HFFc6 (cell line): ENCODE data around the gene PLEK2. TPM values are rescaled to one million over a fixed set of nuclear protein-coding genes. Genes with fewer than 3 reads are reported as not detected.
A peak's percentile ranks its signal among the peaks of the same experiment; 100 is the strongest.

Experiments
- DNase-seq: peaks from one replicate; pipeline ENCODE4 v3.0.0-alpha.2; 2018
- H3K27ac Mint-ChIP-seq: 2 replicates; pipeline ENCODE4 v1.8.0; 2020; ENCODE audit warnings: mild to moderate bottlenecking, mixed read lengths
- H3K27me3 Mint-ChIP-seq: 2 replicates; pipeline ENCODE4 v1.8.0; 2021; ENCODE audit warnings: mild to moderate bottlenecking, moderate library complexity, mixed read lengths; ENCODE audit not compliant: insufficient read depth
- H3K36me3 Mint-ChIP-seq: 2 replicates; pipeline ENCODE4 v1.8.0; 2021; ENCODE audit warnings: low read depth, mixed read lengths
- H3K4me1 Mint-ChIP-seq: 2 replicates; pipeline ENCODE4 v1.8.0; 2020; ENCODE audit warnings: low read depth, mixed read lengths
- H3K4me3 Mint-ChIP-seq: 2 replicates; pipeline ENCODE4 v1.8.0; 2020; ENCODE audit warnings: mild to moderate bottlenecking, moderate library complexity, mixed read lengths
- H3K9me3 Mint-ChIP-seq: 2 replicates; pipeline ENCODE4 v1.8.0; 2020; ENCODE audit warnings: mild to moderate bottlenecking, mixed read lengths
- total RNA-seq, 6 experiments: library from RNA; stranded (reverse); fragmentation: NEBNext Ultra II Directional; extraction: Animal tissue kit (Norgen Biotek cat#: 25700); gene quantifications; 2 replicates in 1 of 6; 3 replicates in 5 of 6; pipeline ENCODE4 v1.2.3, GENCODE V29; 2021
- TF ChIP-seq, protein P1 (sequence below): fragments of 200-600 bp; sonication (generic); IDR thresholded peaks from 2 replicates; pipeline ENCODE4 v1.5.0; 2021; ENCODE audit warnings: antibody characterized with exemption, mild to moderate bottlenecking

The PLEK2 gene
- total RNA-seq, 6 experiments from 2014 or later = 8.7 to 23.8 (median 19.5) TPM

DNA sequence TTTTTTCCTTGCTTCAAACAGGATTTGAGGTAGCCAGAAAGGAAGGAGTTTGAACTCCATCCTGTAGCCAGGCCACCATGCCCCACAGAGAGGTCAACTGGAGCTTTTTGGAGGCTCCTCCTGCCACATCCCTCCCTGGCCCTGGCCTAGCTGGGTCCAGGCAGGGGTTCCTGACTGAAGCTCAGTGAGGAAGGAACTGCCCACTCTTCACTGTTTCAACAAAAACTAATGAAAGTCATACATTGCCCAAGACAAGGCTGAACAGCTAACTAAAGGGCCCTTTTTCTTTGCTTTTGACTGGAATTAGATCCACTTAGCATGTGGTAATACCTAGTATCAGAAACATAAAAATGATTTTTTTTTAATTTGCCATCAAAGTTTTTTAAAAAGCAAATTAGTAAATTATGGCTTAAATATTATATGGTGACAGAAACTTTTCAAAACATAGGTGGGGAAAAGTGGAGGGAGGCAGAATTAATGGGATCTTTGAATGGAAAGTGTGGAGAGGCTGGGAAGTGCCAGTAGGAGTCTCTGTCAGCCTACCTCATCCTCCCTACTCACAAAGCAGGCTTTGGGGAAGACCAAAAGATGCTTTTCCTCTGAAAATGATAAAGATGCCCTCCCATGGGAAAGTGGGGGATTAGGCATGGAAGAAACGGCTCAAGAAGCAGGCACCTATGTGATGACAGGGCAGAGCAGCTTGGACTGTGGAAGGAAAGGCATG lies 22.0 kb downstream of the PLEK2 start:
- H3K4me1 Mint-ChIP-seq = peaks cover 27% of the 10 kb centered on the region
- no peak for DNase-seq
- peaks cover 3% of the 10 kb centered on the region for H3K27me3 Mint-ChIP-seq
- no peaks in the 10 kb centered on the region for H3K9me3 Mint-ChIP-seq
- peaks cover 9% of the 10 kb centered on the region; the same call in 1 of the 2 replicates for H3K36me3 Mint-ChIP-seq
- no peak overlapping the region for H3K27ac Mint-ChIP-seq
- H3K4me3 Mint-ChIP-seq = no peak overlapping the region
- TF ChIP-seq, protein P1, sequence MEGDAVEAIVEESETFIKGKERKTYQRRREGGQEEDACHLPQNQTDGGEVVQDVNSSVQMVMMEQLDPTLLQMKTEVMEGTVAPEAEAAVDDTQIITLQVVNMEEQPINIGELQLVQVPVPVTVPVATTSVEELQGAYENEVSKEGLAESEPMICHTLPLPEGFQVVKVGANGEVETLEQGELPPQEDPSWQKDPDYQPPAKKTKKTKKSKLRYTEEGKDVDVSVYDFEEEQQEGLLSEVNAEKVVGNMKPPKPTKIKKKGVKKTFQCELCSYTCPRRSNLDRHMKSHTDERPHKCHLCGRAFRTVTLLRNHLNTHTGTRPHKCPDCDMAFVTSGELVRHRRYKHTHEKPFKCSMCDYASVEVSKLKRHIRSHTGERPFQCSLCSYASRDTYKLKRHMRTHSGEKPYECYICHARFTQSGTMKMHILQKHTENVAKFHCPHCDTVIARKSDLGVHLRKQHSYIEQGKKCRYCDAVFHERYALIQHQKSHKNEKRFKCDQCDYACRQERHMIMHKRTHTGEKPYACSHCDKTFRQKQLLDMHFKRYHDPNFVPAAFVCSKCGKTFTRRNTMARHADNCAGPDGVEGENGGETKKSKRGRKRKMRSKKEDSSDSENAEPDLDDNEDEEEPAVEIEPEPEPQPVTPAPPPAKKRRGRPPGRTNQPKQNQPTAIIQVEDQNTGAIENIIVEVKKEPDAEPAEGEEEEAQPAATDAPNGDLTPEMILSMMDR = no peak

DNA sequence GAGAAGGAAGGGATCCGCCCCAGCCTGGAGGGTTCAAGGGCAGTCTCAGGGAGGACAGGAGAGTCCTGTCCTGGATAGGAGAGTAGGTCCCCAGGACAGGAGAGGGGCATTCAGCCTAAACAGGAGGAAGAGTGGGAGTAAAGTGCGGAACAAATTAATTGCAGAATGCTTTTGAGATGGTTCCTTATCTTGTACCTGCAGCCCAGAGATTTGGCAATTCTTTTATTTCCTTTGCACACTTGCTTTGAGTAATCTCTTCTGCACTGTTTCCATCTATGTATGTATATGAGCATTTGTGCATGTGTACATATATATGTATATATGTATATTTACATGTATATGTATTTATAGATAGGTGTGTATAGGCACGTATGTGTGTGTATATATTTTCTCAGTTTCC lies 22.7 kb downstream of the PLEK2 start:
- TF ChIP-seq, protein P1 = no peak
- Mint-ChIP-seq H3K27me3 (peaks cover 3% of the 10 kb centered on the region), H3K36me3 (peaks cover 11% of the 10 kb centered on the region; the same call in 1 of the 2 replicates)

DNA sequence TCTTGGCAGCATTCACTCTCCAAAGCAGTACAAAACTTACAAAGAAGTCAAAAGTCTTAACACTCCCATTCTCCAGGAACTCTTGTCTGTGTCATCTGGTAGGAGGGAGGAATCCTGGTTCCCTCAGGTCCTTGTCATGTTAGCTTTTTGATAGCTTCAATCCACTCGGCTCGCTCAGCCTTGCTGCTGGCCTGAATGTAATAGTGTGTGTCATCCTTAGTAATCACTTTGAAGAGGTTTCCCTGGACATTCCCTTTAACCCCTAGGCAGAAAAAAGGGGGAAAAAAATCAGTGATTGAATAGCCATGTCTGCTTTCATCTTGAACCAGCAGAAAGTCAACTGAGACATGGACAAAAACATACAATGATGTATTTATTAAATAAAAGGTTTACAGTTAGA lies 24.8 kb downstream of the PLEK2 start:
- peak; percentile 33 for DNase-seq
- Mint-ChIP-seq H3K36me3 (peaks cover 19% of the 10 kb centered on the region), H3K27ac (peak overlapping the region; percentile 66), H3K9me3 (no peaks in the 10 kb centered on the region), H3K27me3 (peaks cover 3% of the 10 kb centered on the region), H3K4me3 (no peak overlapping the region), H3K4me1 (peaks cover 27% of the 10 kb centered on the region)
- TF ChIP-seq, protein P1 = no peak

More for the DNA sequence above, 22.7 kb downstream of the PLEK2 start:
- no peak overlapping the region; the same call in 1 of the 2 replicates for H3K27ac Mint-ChIP-seq
- no peak for DNase-seq
- peaks cover 27% of the 10 kb centered on the region for H3K4me1 Mint-ChIP-seq
- no peaks in the 10 kb centered on the region for H3K9me3 Mint-ChIP-seq
- no peak overlapping the region for H3K4me3 Mint-ChIP-seq

DNA sequence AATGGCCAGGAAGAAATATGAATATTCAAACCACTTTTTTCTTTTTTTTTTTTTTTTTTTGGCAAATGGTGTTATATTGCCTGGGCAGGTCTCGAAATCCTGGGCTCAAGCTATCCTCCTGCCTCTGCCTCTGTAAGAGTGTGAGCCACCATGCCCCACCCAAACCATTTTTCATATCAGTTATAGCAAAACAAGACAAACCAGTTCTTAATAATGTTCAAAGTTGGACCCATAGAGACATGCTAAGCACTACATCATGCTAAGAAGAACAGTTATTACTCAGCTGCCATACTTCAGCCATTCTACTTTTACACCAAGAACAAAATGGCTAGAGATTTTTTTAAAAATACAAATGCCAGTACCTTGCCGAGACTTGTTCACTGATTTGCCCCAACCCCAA lies 26.3 kb downstream of the PLEK2 start:
- DNase-seq = no peak
- TF ChIP-seq, protein P1 = no peak
- peaks cover 2% of the 10 kb centered on the region for H3K27me3 Mint-ChIP-seq
- no peak overlapping the region for H3K4me3 Mint-ChIP-seq
- no peak overlapping the region for H3K27ac Mint-ChIP-seq
- H3K4me1 Mint-ChIP-seq = peaks cover 27% of the 10 kb centered on the region
- peaks cover 31% of the 10 kb centered on the region for H3K36me3 Mint-ChIP-seq
- H3K9me3 Mint-ChIP-seq = no peaks in the 10 kb centered on the region

DNA sequence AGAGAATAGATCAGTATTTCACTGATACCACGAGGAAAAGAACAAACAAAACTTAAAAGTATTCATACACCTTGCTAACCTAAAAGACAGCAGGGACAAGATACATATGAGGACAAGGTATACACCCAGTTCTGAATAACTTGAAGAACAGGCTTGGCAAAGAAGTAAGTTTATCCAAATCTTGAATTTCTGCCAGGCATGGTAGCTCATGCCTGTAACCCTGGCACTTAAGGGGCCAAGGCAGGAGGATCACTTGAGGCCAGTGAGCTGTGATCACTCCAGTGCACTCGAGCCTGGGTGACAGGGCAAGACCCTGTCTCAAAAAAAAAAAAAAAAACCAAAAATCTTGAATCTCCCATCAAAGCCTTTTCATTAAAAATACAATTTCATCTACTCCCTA lies 26.8 kb downstream of the PLEK2 start:
- no peak for DNase-seq
- H3K4me3 Mint-ChIP-seq = no peak overlapping the region
- H3K9me3 Mint-ChIP-seq = no peaks in the 10 kb centered on the region
- no peak overlapping the region for H3K27ac Mint-ChIP-seq
- TF ChIP-seq, protein P1 = no peak
- peaks cover 2% of the 10 kb centered on the region for H3K27me3 Mint-ChIP-seq
- H3K4me1 Mint-ChIP-seq = peaks cover 27% of the 10 kb centered on the region
- peaks cover 35% of the 10 kb centered on the region for H3K36me3 Mint-ChIP-seq
